ENCODE measurements around the gene FAM72B.
"Not testable (repeated sequence)": the region's sequence is repeated elsewhere in the genome, so short reads cannot be mapped to it uniquely, and the experiment has no call there.

The FAM72B gene

DNA sequence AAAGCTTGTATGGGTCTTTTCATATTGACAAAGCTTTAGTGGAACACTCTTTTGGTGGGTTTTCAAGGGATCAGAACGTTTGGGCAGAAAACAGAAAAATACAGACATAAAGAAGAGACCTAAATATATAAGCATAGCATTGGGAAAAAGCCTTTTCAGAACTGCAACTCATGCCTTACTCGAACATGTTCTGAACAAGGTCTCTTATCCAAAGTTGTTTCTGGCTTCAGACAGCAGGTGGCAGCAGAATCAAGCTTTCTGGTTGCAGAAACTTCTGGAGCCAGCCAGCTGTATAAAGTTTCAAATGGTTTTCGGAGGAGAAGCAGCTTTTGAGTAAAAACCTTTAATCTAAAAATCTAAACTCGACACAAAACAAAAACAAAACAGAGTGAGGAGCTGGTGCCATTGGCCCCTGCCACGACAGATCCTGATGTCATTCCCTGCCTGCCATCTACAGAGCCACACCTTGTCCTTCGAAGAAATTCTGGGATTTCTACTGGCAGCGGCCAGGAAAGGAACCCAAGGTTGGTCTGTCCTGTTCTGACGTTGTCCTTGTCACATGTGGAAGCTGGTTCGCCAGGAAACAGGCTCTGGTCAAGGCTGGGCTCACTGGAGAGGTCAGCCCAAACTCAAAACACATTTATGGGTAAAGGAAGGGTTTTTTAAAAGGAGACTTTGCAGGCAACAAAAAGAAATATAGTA, 35.5 kb downstream of the FAM72B start:
- not testable (repeated sequence) for DNase-seq

DNA sequence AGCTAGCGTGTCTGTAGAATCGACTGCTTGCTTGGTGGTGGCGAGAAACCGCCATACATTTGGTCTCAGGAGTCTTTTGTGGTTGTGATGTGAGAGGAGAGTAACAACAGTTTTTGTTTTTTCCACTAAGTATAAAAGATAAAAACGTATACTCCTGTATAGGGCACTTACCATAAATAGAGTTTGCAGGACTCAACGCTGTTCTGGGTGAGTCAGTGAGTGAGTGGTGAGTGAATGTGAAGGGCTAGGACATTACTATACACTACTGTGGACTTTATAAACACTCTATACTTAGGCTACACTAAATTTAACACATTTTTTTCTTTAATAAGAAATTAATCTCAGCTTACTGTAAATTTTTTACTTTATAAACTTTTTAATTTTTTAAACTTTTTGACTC, 43.7 kb downstream of the FAM72B start:
- not testable (repeated sequence) for DNase-seq

- DNase-seq = not testable (repeated sequence)
Measured at GRCh38 chr1:121131494-121131893, 52.6 kb downstream of the FAM72B start.

GRCh38 chr1:121118480-121118824, 65.7 kb downstream of the FAM72B start:
- not testable (repeated sequence) for DNase-seq
